HG03342 (cell line): ENCODE data around the gene CALN1.
"Not testable (repeated sequence)": the region's sequence is repeated elsewhere in the genome, so short reads cannot be mapped to it uniquely, and the experiment has no call there.

Experiments used
- ATAC-seq: cut with Tn5 transposase; IDR thresholded peaks from one replicate; pipeline ENCODE4 v1.9.1; 2021; ENCODE audit warnings: mild to moderate bottlenecking, moderate library complexity; ENCODE audit not compliant: unreplicated experiment

CALN1 gene

DNA sequence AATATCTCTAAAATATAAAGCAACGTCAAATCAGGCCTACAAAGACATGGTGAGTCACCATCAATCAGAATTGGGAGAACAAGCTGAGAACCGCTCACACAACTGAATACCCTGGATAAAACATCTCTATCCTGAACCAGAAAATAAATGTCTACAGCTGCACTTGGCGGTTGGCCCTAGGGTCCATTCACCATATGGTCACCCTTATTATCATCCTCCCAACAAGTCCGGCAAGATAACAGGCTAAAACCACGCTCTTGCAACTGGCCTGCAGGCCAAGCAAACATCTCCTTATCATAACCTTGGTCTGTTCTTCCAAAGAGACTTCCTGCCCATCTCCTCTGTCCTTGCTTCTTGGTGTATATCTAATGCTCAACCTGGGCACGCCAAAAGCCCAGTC, 310.7 kb downstream of the CALN1 start:
- ATAC-seq, result no peak

- no peak for ATAC-seq
Measured at GRCh38 chr7:72099784-72100183, 312.4 kb downstream of the CALN1 start.

DNA sequence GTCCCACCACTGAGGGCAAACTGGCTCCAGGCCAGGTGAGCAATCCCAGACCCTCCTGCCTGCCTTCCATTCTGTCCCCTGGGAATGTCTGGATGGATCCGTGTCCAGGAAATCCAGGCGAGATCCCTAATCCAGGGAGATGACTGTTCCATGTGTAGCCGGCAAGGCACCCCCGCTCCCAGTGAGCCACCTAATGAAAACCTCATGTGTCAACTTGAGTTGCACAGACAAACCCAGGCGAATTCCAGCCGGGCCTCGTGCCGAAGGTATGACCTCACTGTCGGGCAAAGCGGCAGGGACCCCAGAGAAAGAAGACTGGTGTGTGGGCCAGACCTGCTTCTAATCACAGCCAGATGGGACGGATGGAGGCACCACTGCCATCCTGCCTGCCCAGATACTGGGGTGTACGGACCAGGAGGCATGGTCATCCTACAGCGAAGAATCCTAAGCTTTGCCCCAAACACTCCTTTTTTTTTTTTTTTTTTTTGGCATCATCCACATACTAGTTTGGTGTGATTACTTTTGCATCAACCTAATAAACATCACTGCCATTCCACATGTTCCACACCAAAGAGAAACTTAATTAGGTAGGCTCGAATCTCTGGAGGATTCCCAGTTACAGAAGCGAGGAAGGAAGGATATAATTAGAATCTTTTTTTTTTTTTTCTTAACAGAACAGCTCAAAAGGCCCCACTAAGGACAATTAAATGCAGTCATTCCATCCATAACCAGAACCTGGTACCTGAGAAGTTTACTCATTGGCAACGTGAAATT, 313.1 kb downstream of the CALN1 start:
- no peak for ATAC-seq

GRCh38 chr7:72097226-72097625, 314.9 kb downstream of the CALN1 start:
- no peak for ATAC-seq

DNA sequence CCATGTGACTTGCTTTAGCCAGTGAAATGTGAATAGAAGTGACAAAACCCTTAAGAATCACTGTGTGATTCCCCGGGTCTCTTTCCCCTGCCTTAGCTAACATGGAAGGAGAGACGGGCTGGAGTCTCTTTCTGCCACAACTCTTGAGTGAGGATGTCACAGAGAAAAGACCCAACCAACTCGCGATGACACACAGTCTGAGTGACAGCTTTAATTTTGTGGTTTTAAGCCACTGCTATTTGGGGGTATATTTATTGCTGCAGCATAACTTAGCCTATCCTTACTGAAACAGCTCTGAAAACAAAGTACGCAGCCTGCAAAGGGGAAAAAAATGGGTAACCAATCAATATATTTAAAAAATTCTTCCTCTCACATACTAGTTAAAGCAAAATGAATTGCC, 319.4 kb downstream of the CALN1 start:
- no peak for ATAC-seq

DNA sequence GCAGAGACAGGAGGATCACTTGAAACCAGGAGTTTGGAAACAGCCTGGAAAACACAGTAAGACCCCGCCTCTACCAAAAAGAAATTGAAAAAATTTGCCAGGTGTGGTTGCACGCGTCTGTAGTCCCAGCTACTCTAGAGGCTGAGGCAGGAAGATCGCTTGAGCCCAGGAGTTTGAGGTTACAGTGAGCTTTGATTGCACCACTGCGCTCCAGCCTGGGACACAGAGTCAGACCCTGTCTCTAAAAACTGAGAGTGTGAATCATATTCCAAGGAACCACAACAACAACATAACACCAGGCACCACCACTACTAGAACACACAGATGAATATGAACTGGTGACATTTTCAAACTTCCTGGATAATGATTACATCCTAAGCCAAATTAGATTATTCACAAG, 324.2 kb downstream of the CALN1 start:
- ATAC-seq, result no peak

DNA sequence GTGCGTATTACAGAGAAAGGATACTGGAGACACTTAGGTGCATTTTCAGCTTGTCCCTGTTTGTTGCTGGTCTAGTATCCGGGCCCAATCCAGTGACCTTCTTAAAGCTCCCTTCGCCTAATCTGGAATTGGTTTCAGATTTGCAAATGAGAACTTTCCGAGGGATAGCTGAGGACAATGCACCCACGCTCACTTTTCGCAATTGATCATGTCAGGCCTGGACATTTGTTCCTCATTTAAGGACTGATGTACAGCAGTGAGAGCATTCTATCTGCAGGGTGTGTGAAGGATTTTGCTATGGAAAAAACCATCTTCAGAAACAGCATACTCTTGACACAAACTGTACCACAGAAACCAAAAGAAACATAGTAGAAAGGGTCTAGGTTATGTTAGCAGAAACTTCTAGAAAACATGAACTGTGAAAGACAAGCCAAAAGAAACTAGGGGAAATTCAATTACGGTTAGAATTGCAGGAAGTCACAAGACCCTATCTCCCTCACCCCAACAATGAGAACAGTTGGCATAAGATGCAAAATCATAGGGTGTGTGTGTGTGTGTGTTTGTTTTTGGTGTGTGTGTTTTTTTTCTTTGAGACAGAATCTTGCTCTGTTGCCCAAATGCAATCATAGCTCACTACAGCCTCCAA, 331.1 kb downstream of the CALN1 start:
- ATAC-seq, result no peak

DNA sequence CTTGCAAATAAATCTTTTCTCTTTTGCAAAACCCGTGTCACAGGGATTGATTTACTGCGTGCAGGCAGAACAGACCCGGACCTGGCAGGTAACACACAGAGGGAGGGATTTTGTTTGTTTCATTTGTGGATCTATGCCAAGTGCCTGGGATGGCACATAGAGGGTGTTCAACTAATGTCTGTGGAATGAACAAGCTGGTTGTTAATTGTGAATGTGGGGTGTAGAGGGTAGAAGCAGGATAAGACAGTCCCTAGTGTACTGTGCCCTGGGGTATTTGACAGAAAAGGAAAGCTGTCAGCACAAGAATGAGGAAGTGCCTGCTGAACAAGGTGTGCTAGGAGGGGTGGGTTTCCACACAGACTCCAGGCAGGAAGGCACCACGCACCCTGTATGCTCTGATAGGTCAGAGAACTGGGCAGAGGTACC, 331.8 kb downstream of the CALN1 start:
- ATAC-seq, result no peak

GRCh38 chr7:72078856-72079255, 333.3 kb downstream of the CALN1 start:
- ATAC-seq, result no peak

GRCh38 chr7:72078301-72078700, 333.8 kb downstream of the CALN1 start:
- ATAC-seq, result no peak

- no peak for ATAC-seq
Measured at GRCh38 chr7:72077786-72078185, 334.4 kb downstream of the CALN1 start.

DNA sequence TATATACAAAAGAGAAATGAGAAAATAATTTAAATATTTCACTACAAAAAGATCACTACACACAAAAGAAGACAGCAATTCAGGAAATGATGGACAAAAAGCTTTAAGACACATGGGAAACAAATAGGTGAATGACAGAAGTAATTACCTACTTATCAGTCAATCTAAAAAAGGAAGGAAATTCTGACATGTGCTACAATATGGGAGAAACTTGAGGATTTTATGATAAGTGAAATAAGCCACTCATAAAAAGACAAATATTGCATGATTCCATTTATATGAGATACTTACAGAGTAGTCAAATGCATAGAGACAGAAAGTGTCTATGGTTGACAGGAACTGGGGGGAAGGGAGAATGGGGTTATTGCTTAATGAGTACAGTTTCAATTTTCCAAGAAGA, 339.2 kb downstream of the CALN1 start:
- ATAC-seq, result no peak

- no peak for ATAC-seq
Measured at GRCh38 chr7:72069263-72069662, 342.9 kb downstream of the CALN1 start.

GRCh38 chr7:72065764-72066163, 346.4 kb downstream of the CALN1 start:
- ATAC-seq, result not testable (repeated sequence)

DNA sequence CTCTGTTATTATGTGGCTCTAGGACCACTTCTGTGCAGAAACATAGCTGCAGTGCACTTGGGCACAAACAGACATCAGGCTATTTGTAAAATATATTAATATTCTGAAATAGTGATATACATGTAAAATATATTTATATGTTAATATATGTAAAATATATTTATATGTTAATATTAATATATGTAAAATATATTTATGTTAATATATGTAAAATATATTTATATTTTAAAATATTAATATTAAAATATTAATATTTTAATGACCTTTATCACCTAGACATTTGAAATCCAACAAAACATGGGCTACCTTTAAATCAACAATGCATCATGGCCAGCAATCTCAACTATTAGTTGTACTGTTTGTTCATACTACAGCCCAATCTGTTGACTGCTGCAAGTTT, 347.2 kb downstream of the CALN1 start:
- ATAC-seq, result no peak

DNA sequence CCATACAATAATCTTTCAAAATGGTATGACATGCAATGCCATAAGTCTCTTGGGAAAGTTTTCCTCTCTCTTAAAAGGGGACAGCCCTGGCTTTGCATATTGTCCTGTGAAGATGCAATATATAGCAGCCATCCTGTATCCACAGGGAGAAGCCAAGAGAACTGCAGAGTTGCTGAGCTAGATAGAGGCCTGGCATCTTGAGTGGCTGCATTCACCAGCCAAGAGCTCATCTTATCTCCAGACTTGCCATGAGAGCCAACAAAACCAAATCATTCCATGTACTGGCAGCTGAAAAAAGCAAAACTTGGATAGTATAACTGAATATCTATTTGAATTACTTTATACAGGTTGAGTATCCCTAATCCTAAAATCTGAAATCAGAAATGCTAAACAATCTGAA, 348.8 kb downstream of the CALN1 start:
- ATAC-seq, result no peak

GRCh38 chr7:72062666-72063065, 349.5 kb downstream of the CALN1 start:
- no peak for ATAC-seq

- no peak for ATAC-seq
Measured at GRCh38 chr7:72059925-72060324, 352.2 kb downstream of the CALN1 start.

- no peak for ATAC-seq
Measured at GRCh38 chr7:72058579-72058978, 353.6 kb downstream of the CALN1 start.

GRCh38 chr7:72057796-72058195, 354.3 kb downstream of the CALN1 start:
- no peak for ATAC-seq

- no peak for ATAC-seq
Measured at GRCh38 chr7:72057231-72057630, 354.9 kb downstream of the CALN1 start.

DNA sequence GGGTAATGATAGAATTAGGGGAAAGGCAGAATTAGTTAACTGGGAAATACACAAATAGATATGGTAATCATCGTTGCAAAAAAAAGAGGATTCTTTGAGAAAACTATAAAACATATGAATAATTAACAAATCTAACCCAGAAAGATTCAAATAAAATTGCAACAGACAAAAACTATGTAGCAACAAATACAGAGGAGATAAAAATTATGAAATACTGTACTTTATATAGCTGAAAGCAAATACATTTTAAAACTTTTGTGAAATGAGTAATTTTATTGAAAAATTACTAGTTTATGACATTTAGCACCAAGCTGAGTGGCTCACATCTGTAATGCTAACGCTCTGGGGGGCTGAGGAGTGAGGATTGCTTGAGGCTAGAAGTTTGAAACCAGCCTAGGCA, 356.7 kb downstream of the CALN1 start:
- ATAC-seq, result no peak

GRCh38 chr7:72053292-72053691, 358.8 kb downstream of the CALN1 start:
- no peak for ATAC-seq
